Hematopoietic multipotent progenitor cell treated with erythropoietin and hydrocortisone succinate and interleukin-3 and kit ligand, for 15 days (in vitro differentiated cells): Measurements from ENCODE around the gene SMCO2.

Experiments used
- DNase-seq: peaks from one replicate; pipeline ENCODE4 v3.0.0-alpha.2; 2015; ENCODE audit warnings: low spot score

Gene SMCO2

GRCh38 chr12:27500546-27500945 is 54.0 kb downstream of the SMCO2 start:
- DNase-seq = no peak

- DNase-seq = no peak
Observed at GRCh38 chr12:27502021-27502435, 55.5 kb downstream of the SMCO2 start.

GRCh38 chr12:27504507-27504906 is 58.0 kb downstream of the SMCO2 start:
- no peak for DNase-seq

GRCh38 chr12:27505109-27505508 is 58.6 kb downstream of the SMCO2 start:
- no peak for DNase-seq

- DNase-seq = no peak
Observed at GRCh38 chr12:27505761-27506160, 59.2 kb downstream of the SMCO2 start.

- DNase-seq = no peak
Observed at GRCh38 chr12:27506645-27507189, 60.2 kb downstream of the SMCO2 start.

GRCh38 chr12:27508736-27509431 is 62.3 kb downstream of the SMCO2 start:
- no peak for DNase-seq

GRCh38 chr12:27511031-27511722 is 64.6 kb downstream of the SMCO2 start:
- DNase-seq = no peak

- no peak for DNase-seq
Observed at GRCh38 chr12:27511723-27512045, 65.1 kb downstream of the SMCO2 start.

GRCh38 chr12:27513155-27513824 is 66.8 kb downstream of the SMCO2 start:
- DNase-seq = no peak

GRCh38 chr12:27515671-27516070 is 69.1 kb downstream of the SMCO2 start:
- no peak for DNase-seq

- DNase-seq = no peak
Observed at GRCh38 chr12:27516625-27517024, 70.1 kb downstream of the SMCO2 start.

- no peak for DNase-seq
Observed at GRCh38 chr12:27517546-27517945, 71.0 kb downstream of the SMCO2 start.

- DNase-seq = no peak
Observed at GRCh38 chr12:27517961-27518665, 71.6 kb downstream of the SMCO2 start.

GRCh38 chr12:27521066-27521465 is 74.5 kb downstream of the SMCO2 start:
- DNase-seq = no peak

GRCh38 chr12:27521981-27522380 is 75.4 kb downstream of the SMCO2 start:
- DNase-seq = no peak

GRCh38 chr12:27523305-27523641 is 76.7 kb downstream of the SMCO2 start:
- DNase-seq = peak; percentile 4

GRCh38 chr12:27523642-27524493 is 77.3 kb downstream of the SMCO2 start, which contains the start of gene PPFIBP1:
Gene PPFIBP1, plus strand, starts transcription at chr12:27524206. Its CDS starts 109,191 bp downstream, at chr12:27633397.
- peak; percentile 86 for DNase-seq

GRCh38 chr12:27524494-27524835 is 77.9 kb downstream of the SMCO2 start:
- DNase-seq = no peak

- DNase-seq = no peak
Observed at GRCh38 chr12:27524839-27525753, 78.6 kb downstream of the SMCO2 start.
